Occipital lobe (tissue), 2 donors: ENCODE measurements around the gene PRDM11. TPM values are rescaled to one million over a fixed set of nuclear protein-coding genes. Genes with fewer than 3 reads are reported as not detected.
"Not testable (repeated sequence)": the region's sequence is repeated elsewhere in the genome, so short reads cannot be mapped to it uniquely, and the experiment has no call there.

Experiments used
- DNase-seq: peaks from one replicate; lab custom pipeline; 2025; lab: John Stamatoyannopoulos, UW
- total RNA-seq: library from RNA; depleted of rRNA; stranded (reverse); fragments of >200 nt; gene quantifications from one replicate; pipeline ENCODE4 v1.2.3, GENCODE V29; 2014

PRDM11 gene
- total RNA-seq, 1 donor from 2014 or later = 6.2 TPM

GRCh38 chr11:45232341-45233080 is 86.1 kb downstream of the PRDM11 start:
- DNase-seq = no peak

- peak; percentile 33 for DNase-seq
Observed at GRCh38 chr11:45233121-45233803, 86.8 kb downstream of the PRDM11 start.

GRCh38 chr11:45233804-45234170 is 87.3 kb downstream of the PRDM11 start:
- DNase-seq = no peak

- DNase-seq = no peak
Observed at GRCh38 chr11:45234306-45235006, 88.0 kb downstream of the PRDM11 start.

GRCh38 chr11:45237711-45238315 is 91.4 kb downstream of the PRDM11 start:
- peak; percentile 32 for DNase-seq

GRCh38 chr11:45238724-45239123 is 92.3 kb downstream of the PRDM11 start:
- no peak for DNase-seq

- DNase-seq = no peak
Observed at GRCh38 chr11:45239733-45240132, 93.3 kb downstream of the PRDM11 start.

- DNase-seq = no peak
Observed at GRCh38 chr11:45243967-45244366, 97.5 kb downstream of the PRDM11 start.

- peak; percentile 63 for DNase-seq
Observed at GRCh38 chr11:45245218-45246045, 99.0 kb downstream of the PRDM11 start.

- DNase-seq = no peak
Observed at GRCh38 chr11:45246241-45246640, 99.8 kb downstream of the PRDM11 start.

- DNase-seq = no peak
Observed at GRCh38 chr11:45247433-45247832, 101.0 kb downstream of the PRDM11 start.

- no peak for DNase-seq
Observed at GRCh38 chr11:45248501-45249011, 102.1 kb downstream of the PRDM11 start.

GRCh38 chr11:45249372-45249771 is 102.9 kb downstream of the PRDM11 start:
- not testable (repeated sequence) for DNase-seq

GRCh38 chr11:45250035-45250718 is 103.7 kb downstream of the PRDM11 start:
- no peak for DNase-seq

- DNase-seq = no peak
Observed at GRCh38 chr11:45252134-45252856, 105.9 kb downstream of the PRDM11 start.

GRCh38 chr11:45252877-45253276 is 106.4 kb downstream of the PRDM11 start:
- no peak for DNase-seq

GRCh38 chr11:45253640-45254039 is 107.2 kb downstream of the PRDM11 start:
- DNase-seq = no peak

GRCh38 chr11:45254070-45254469 is 107.6 kb downstream of the PRDM11 start:
- no peak for DNase-seq

GRCh38 chr11:45258982-45259530 is 112.6 kb downstream of the PRDM11 start:
- no peak for DNase-seq
